Caco-2 (cell line): ENCODE results near the gene SLC38A11. TPM values are rescaled to one million over a fixed set of nuclear protein-coding genes. Genes with fewer than 3 reads are reported as not detected.
A peak's percentile ranks its signal among the peaks of the same experiment; 100 is the strongest.

Source experiments
- BruUV-seq: library from RNA; stranded (reverse); fragments of 400-500 nt; replicated peaks from 2 replicates; lab custom pipeline; 2021; lab: Mats Ljungman, UMichigan
- CTCF ChIA-PET: fragments of 300-600 bp; sonication (Branson Sonifier 250); formaldehyde crosslinking; loops from one replicate; lab custom pipeline; 2022; ENCODE audit warnings: antibody characterized with exemption; lab: Charles Lee
- POLR2A ChIA-PET: fragments of 300-600 bp; sonication (Branson Sonifier 250); formaldehyde crosslinking; loops from one replicate; lab custom pipeline; 2022; ENCODE audit warnings: antibody characterized with exemption; lab: Charles Lee
- DNase-seq, 2 experiments: peaks; one replicate each; pipeline versions ENCODE4 v3.0.0 to v3.0.0-alpha.2; 2020 to 2022
- H3K27me3 ChIP-seq: replicated peaks from 2 replicates; pipeline ENCODE4 v1.6.0; 2011; ENCODE audit warnings: low read length; ENCODE audit not compliant: control insufficient read depth, insufficient read depth
- H3K36me3 ChIP-seq: 2 replicates; pipeline ENCODE4 v1.5.1; 2011; ENCODE audit warnings: low read length; ENCODE audit not compliant: control insufficient read depth, insufficient read depth
- H3K4me1 ChIP-seq: fragments of 250-450 bp; sonication (Bioruptor Pico); 2 replicates; pipeline ENCODE4 v1.5.1; 2020; ENCODE audit warnings: mild to moderate bottlenecking
- H3K4me3 ChIP-seq: 2 replicates; pipeline ENCODE4 v1.5.1; 2011; ENCODE audit warnings: low read depth, mild to moderate bottlenecking, control low read depth, low read length
- H3K9me3 ChIP-seq: fragments of 250-450 bp; sonication (Bioruptor Pico); 2 replicates; pipeline ENCODE4 v1.5.1; 2020; ENCODE audit warnings: mild to moderate bottlenecking, moderate library complexity
- H3K27ac Mint-ChIP-seq: one replicate; pipeline ENCODE4 v1.8.0; 2022; ENCODE audit warnings: mixed read lengths; ENCODE audit not compliant: unreplicated experiment
- H3K27me3 Mint-ChIP-seq: one replicate; pipeline ENCODE4 v1.8.0; 2022; ENCODE audit warnings: mixed read lengths; ENCODE audit not compliant: insufficient read depth, unreplicated experiment
- H3K36me3 Mint-ChIP-seq: one replicate; pipeline ENCODE4 v1.8.0; 2022; ENCODE audit warnings: mild to moderate bottlenecking, mixed read lengths; ENCODE audit not compliant: insufficient read depth, unreplicated experiment
- H3K4me1 Mint-ChIP-seq: one replicate; pipeline ENCODE4 v1.8.0; 2022; ENCODE audit warnings: low read depth, mixed read lengths; ENCODE audit not compliant: unreplicated experiment
- H3K4me3 Mint-ChIP-seq: one replicate; pipeline ENCODE4 v1.8.0; 2022; ENCODE audit warnings: mild to moderate bottlenecking, moderate library complexity, mixed read lengths; ENCODE audit not compliant: unreplicated experiment
- H3K9me3 Mint-ChIP-seq: one replicate; pipeline ENCODE4 v1.8.0; 2022; ENCODE audit warnings: mixed read lengths; ENCODE audit not compliant: unreplicated experiment
- CTCF ChIP-seq, 2 experiments: fragments of 200-600 bp in 1 of 2; IDR thresholded peaks; 1 replicate in 1 of 2; 2 replicates in 1 of 2; pipeline versions ENCODE4 v1.5.1 to v1.8.0; 2011 to 2022; ENCODE audit warnings: antibody characterized with exemption in 1 of 2, control low read depth in 1 of 2, inconsistent platforms in 1 of 2, low read depth in 1 of 2, low read length in 1 of 2, mild to moderate bottlenecking in 1 of 2, moderate library complexity in 1 of 2; ENCODE audit not compliant: insufficient read depth in 1 of 2, severe bottlenecking in 1 of 2, unreplicated experiment in 1 of 2
- intact Hi-C: fragments of 100-400 bp; cut with micrococcal nuclease; formaldehyde crosslinking; loops from one replicate; pipeline ENCODE4 v1.10.0; 2022; ENCODE audit not compliant: unreplicated experiment
- total RNA-seq: library from RNA; stranded (reverse); gene quantifications from 2 replicates; pipeline ENCODE4 v1.2.3, GENCODE V29; 2022

Gene SLC38A11
- total RNA-seq, 1 experiment from 2014 or later = 1.6 TPM

GRCh38 chr2:164888592-164888991 is 66.7 kb downstream of the SLC38A11 start:
- BruUV-seq = no TSS peak
- Mint-ChIP-seq H3K4me1 (no peaks in the 10 kb centered on the region), H3K36me3 (no peaks in the 10 kb centered on the region), H3K9me3 (no peaks in the 10 kb centered on the region), H3K27ac (no peak overlapping the region), H3K4me3 (no peak overlapping the region), H3K27me3 (no peaks in the 10 kb centered on the region)
- H3K4me1 ChIP-seq = peaks cover 9% of the 10 kb centered on the region
- H3K36me3 ChIP-seq = no peaks in the 10 kb centered on the region
- H3K9me3 ChIP-seq = no peaks in the 10 kb centered on the region
- TF ChIP-seq CTCF (IDR thresholded peaks at IDR 0.05; ENCODE audit: insufficient read depth in 1 of 2, low read depth in 1 of 2, low read length in 1 of 2, severe bottlenecking in 1 of 2, unreplicated experiment in 1 of 2) = no peak
- ChIA-PET CTCF (no interaction called here), POLR2A (no interaction called here)
- no peaks in the 10 kb centered on the region for H3K27me3 ChIP-seq
- no peak for DNase-seq
- no peak overlapping the region for H3K4me3 ChIP-seq
- intact Hi-C loops = no loop called here

DNA sequence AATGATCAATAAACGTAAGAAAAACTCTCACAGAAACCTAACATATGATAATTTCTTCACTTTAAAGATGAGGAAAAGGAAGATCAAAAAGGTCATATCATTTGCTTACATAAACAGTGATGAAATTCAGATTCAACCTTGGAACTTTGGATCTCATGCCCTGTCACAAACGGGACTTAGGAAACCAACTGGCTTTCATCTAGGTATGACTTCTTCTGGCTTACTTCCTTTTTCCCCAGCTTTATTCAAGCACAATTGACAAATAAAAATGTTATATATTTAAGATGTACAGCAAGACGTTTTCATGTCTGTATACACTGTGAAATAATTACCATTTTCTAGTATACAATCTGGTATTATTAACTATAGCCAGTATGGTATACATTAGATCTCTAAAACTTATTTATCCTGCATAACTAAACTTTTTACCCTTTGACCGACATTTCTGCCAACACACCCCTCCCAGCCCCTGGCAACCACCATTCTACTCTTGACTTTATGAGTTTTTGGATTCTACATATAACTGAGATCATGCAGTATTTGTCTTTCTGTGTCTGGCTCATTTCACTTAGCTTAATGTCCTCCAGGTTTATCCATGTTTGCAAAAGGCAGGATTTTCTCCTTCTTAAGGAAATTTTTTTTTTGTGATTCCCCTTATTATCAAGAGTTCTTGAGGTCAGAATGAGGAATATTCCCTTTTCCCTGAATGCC is 67.7 kb downstream of the SLC38A11 start:
- Histone ChIP-seq H3K4me1 (peaks cover 9% of the 10 kb centered on the region), H3K9me3 (no peaks in the 10 kb centered on the region), H3K27me3 (no peaks in the 10 kb centered on the region), H3K36me3 (no peaks in the 10 kb centered on the region), H3K4me3 (no peak overlapping the region)
- no peak overlapping the region for H3K4me3 Mint-ChIP-seq
- no peaks in the 10 kb centered on the region for H3K27me3 Mint-ChIP-seq
- no peak for DNase-seq
- no peak for TF ChIP-seq CTCF (IDR thresholded peaks at IDR 0.05; ENCODE audit: insufficient read depth in 1 of 2, low read depth in 1 of 2, low read length in 1 of 2, severe bottlenecking in 1 of 2, unreplicated experiment in 1 of 2)
- no peaks in the 10 kb centered on the region for H3K4me1 Mint-ChIP-seq
- ChIA-PET CTCF (no interaction called here), POLR2A (no interaction called here)
- H3K27ac Mint-ChIP-seq = no peak overlapping the region
- BruUV-seq = no TSS peak
- H3K36me3 Mint-ChIP-seq = no peaks in the 10 kb centered on the region
- no peaks in the 10 kb centered on the region for H3K9me3 Mint-ChIP-seq
- intact Hi-C loops = no loop called here

DNA sequence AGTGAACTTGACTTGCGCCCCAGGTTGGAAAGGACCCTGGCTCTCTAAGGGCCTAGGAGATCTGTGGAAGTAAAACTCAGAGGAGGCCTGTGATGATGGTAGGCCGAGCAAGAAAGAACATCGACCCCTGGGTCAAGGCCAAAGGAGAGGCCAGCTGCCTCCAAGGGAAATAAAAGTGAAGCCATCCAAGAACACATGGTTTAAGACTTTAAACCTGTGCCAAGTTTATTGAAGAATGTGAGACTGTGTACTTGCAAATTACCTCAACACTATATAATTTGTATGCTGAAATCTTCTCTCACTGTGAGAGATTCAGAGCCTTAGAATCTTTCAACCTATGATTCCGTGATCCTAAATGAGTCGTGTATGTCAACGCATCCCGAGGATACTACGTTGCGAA is 73.0 kb downstream of the SLC38A11 start:
- H3K27me3 Mint-ChIP-seq = no peaks in the 10 kb centered on the region
- POLR2A ChIA-PET = no interaction called here
- Histone ChIP-seq H3K4me3 (no peak overlapping the region), H3K9me3 (no peaks in the 10 kb centered on the region), H3K4me1 (peaks cover 2% of the 10 kb centered on the region), H3K36me3 (no peaks in the 10 kb centered on the region), H3K27me3 (no peaks in the 10 kb centered on the region)
- no peak for TF ChIP-seq CTCF (IDR thresholded peaks at IDR 0.05; ENCODE audit: insufficient read depth in 1 of 2, low read depth in 1 of 2, low read length in 1 of 2, severe bottlenecking in 1 of 2, unreplicated experiment in 1 of 2)
- no peaks in the 10 kb centered on the region for H3K36me3 Mint-ChIP-seq
- BruUV-seq = no TSS peak
- H3K9me3 Mint-ChIP-seq = no peaks in the 10 kb centered on the region
- H3K4me3 Mint-ChIP-seq = no peak overlapping the region
- no peak for DNase-seq
- H3K27ac Mint-ChIP-seq = peak overlapping the region; percentile 7
- CTCF ChIA-PET = interaction anchor here (1.0 kb wide), 1 partner anchor 148 kb away, joined by 3 read pairs; no protein-coding TSS in a partner anchor
- no peaks in the 10 kb centered on the region for H3K4me1 Mint-ChIP-seq
- intact Hi-C loops = loop anchor here (2.0 kb wide), 1 partner anchor 31 kb away; no protein-coding TSS in a partner anchor
